H1 (cell line): ENCODE measurements around the gene SIRPB1. TPM values are rescaled to one million over a fixed set of nuclear protein-coding genes. Genes with fewer than 3 reads are reported as not detected.

Source experiments
- BACH1 ChIP-seq: IDR thresholded peaks from 2 replicates; pipeline ENCODE4 v1.6.1; 2012; ENCODE audit warnings: low read length, improper control_type of control experiment
- CEBPB ChIP-seq: IDR thresholded peaks from 2 replicates; pipeline ENCODE4 v1.6.1; 2012; ENCODE audit warnings: low read depth, low read length
- JUND ChIP-seq: IDR thresholded peaks from 2 replicates; pipeline ENCODE4 v1.6.1; 2011; ENCODE audit warnings: mild to moderate bottlenecking, improper control_type of control experiment, low read length
- POLR2A ChIP-seq, 2 experiments: IDR thresholded peaks; 1 replicate in 1 of 2; 2 replicates in 1 of 2; pipeline ENCODE4 v1.6.1; 2011; ENCODE audit warnings: low read depth in 2 of 2, low read length in 2 of 2, mild to moderate bottlenecking in 2 of 2; ENCODE audit errors: control extremely low read depth in 1 of 2
- SP4 ChIP-seq: IDR thresholded peaks from 2 replicates; pipeline ENCODE4 v1.6.1; 2012; ENCODE audit warnings: low read length, inconsistent platforms
- TAF1 ChIP-seq: IDR thresholded peaks from 2 replicates; pipeline ENCODE4 v1.6.1; 2011; ENCODE audit warnings: mild to moderate bottlenecking, low read depth, low read length
- polyA plus RNA-seq, 7 experiments: library from polyadenylated mRNA; depleted of rRNA in 3 of 7; stranded (reverse) in 5 of 7; unstranded in 2 of 7; fragments of >200 nt in 5 of 7; fragments of 200-250 nt in 2 of 7; gene quantifications; 1 replicate in 5 of 7; 2 replicates in 1 of 7; 4 replicates in 1 of 7; pipeline versions ENCODE4 v1.2.1 to v1.2.3, GENCODE V29; 2011 to 2013; ENCODE audit warnings: missing spikeins in 2 of 7, mixed read lengths in 2 of 7
- total RNA-seq: library from RNA; stranded (reverse); fragmentation: NEBNext Ultra II Directional; extraction: Animal tissue kit (Norgen Biotek cat#: 25700); gene quantifications from 2 replicates; pipeline ENCODE4 v1.2.1, GENCODE V29; 2021
- TF ChIP-seq, protein P1 (sequence below): IDR thresholded peaks from 2 replicates; pipeline ENCODE4 v1.6.1; 2011; ENCODE audit warnings: low read length, improper control_type of control experiment
- TF ChIP-seq, protein P2 (sequence below): IDR thresholded peaks from 2 replicates; pipeline ENCODE4 v1.6.1; 2011; ENCODE audit warnings: low read depth, mild to moderate bottlenecking, low read length; ENCODE audit not compliant: insufficient read depth

The SIRPB1 gene
- total and polyA plus RNA-seq, 2 of the 8 experiments (the other 6 are each of a cell fraction or from before 2014, with no cell fraction given) = 0.14 to 0.99 TPM

DNA sequence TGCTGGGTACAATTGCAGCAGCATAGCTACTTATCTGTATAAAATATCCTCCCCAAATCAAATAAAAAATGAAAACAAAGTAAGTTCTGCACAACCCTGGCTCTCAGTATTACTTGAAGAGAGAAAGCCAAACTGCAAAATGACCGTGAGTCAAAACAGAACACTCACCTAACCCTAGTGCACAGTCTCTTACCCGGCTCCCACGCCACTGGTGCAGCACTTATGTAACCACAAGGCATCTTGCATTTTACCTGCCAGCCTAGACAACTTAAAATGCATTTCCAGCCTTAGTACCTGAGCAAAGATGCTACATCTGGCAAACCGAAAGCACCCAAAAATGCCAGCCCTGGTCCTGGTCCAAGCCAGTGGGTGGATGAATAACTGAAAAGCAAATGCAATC, 12.4 kb upstream of the SIRPB1 start (continued):
- TF ChIP-seq, protein P1, sequence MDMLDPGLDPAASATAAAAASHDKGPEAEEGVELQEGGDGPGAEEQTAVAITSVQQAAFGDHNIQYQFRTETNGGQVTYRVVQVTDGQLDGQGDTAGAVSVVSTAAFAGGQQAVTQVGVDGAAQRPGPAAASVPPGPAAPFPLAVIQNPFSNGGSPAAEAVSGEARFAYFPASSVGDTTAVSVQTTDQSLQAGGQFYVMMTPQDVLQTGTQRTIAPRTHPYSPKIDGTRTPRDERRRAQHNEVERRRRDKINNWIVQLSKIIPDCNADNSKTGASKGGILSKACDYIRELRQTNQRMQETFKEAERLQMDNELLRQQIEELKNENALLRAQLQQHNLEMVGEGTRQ = no peak
- TF ChIP-seq, protein P2, sequence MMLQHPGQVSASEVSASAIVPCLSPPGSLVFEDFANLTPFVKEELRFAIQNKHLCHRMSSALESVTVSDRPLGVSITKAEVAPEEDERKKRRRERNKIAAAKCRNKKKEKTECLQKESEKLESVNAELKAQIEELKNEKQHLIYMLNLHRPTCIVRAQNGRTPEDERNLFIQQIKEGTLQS = no peak
- TF ChIP-seq SP4 (no peak), POLR2A (IDR thresholded peaks at IDR 0.05; ENCODE audit: control extremely low read depth in 1 of 2, low read depth in 2 of 2, low read length in 2 of 2) (no peak), JUND (no peak), TAF1 (no peak), BACH1 (no peak), CEBPB (no peak)
